Measurements from ENCODE around the gene TRPV5. TPM values are rescaled to one million over a fixed set of nuclear protein-coding genes. Genes with fewer than 3 reads are reported as not detected.

Gene TRPV5
- total RNA-seq, 8 experiments from 2014 or later, result 0.09 to 0.25 (median 0.13) TPM; not detected in 3

DNA sequence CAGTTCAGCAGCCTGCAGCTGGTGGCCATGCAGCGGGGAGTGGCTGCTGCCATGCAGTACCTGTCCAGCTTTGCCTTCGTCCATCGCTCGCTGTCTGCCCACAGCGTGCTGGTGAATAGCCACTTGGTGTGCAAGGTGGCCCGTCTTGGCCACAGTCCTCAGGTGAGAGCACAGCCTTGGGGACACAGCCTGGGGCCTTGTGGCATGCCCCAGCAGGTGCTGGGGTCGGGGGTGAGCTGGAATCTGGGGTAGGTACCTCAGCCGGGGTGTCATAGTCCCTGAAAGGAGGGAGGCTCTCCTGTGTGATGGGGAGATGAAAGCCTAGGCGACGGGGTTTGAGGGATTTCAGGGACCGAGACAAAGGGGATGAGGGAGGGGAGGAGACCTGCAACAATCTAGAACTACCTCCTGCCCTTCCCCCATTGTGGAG is 64.5 kb downstream of the TRPV5 start:
- 76 to 100% (median 93%) methylated on average over 1 to 4 of the region's 11 CpGs; no CpG with 5 or more reads in 6 of the 10 experiments for WGBS, 10 experiments
- ATAC-seq (replicated peaks in 6 of 8), result no peak
- Histone ChIP-seq H3K4me3 (no peak overlapping the region), H3K27ac (no peak overlapping the region), H3K4me1 (replicated peaks in 1 of 2) (no peaks in the 10 kb centered on the region)
- in situ Hi-C loops (cut with MboI; ENCODE audit: low pct_unique_long_range_greater_than_20kb in 2 of 9, low sequenced_read_pairs in 9 of 9, unreplicated experiment in 9 of 9), result loop anchor here in 5 of 9 experiments (25.0 kb wide), 1 partner anchor 343 kb away; the partner anchor contains the start of gene TAS2R40 (in 5 of the 5)

- in situ Hi-C loops (cut with MboI; ENCODE audit: low pct_unique_long_range_greater_than_20kb in 2 of 9, low sequenced_read_pairs in 9 of 9, unreplicated experiment in 9 of 9), result loop anchor here in 5 of 9 experiments (25.0 kb wide), 1 partner anchor 344 kb away; the partner anchor contains the start of gene TAS2R40 (in 5 of the 5)
- Histone ChIP-seq H3K4me3 (no peak overlapping the region), H3K4me1 (replicated peaks in 1 of 2) (no peaks in the 10 kb centered on the region), H3K27ac (no peak overlapping the region)
- ATAC-seq (replicated peaks in 6 of 8), result no peak
- WGBS, 10 experiments, result 52 to 100% (median 67%) methylated on average over 1 to 4 of the region's 31 CpGs; no CpG with 5 or more reads in 7 of the 10 experiments
Observed at GRCh38 chr7:142868188-142868985, 65.2 kb downstream of the TRPV5 start.

DNA sequence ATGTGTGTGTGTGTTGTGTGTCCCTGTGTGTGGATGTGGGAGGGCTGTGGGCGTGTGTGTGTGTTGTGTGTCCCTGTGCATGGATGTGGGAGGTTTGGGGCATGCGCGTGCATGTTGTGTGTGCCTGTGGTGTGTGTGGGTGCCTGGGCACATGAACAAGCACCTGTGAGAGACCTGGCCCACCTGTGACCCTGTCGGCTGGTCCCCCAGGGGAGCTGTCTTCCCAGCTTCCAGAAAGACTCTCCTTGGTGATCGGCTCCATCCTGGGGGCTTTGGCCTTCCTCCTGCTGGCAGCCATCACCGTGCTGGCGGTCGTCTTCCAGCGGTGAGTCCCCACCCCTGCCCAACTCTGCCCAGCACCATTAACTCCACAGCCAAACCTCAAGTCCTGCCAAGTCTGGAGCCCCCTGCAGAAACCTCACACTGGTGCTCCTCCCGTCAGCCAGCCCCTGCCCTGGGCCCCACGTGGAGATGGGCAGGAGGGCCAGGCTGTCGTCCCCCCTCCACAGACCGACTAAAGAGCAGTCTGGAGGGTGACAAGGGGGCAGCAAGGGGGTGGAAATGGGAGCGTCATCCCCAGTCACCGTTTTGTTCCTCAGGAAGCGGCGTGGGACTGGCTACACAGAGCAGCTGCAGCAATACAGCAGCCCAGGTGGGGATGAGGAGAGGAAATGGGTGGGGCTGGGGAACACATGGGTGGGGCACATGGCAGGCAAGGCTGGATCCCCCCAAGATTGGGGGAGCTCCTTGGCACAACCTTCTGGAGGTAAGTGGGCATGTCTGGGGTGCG is 66.0 kb downstream of the TRPV5 start:
- no peak for ATAC-seq (replicated peaks in 6 of 8)
- no peak overlapping the region for H3K4me3 ChIP-seq
- in situ Hi-C loops (cut with MboI; ENCODE audit: low pct_unique_long_range_greater_than_20kb in 2 of 9, low sequenced_read_pairs in 9 of 9, unreplicated experiment in 9 of 9), result loop anchor here in 5 of 9 experiments (25.0 kb wide), 1 partner anchor 345 kb away; the partner anchor contains the start of gene TAS2R40 (in 5 of the 5)
- 60 to 100% (median 90%) methylated on average over 1 to 4 of the region's 18 CpGs; no CpG with 5 or more reads in 6 of the 10 experiments for WGBS, 10 experiments
- H3K27ac ChIP-seq, result no peak overlapping the region
- H3K4me1 ChIP-seq (replicated peaks in 1 of 2), result peaks cover 1 to 4% of the 10 kb centered on the region in 2 donors

DNA sequence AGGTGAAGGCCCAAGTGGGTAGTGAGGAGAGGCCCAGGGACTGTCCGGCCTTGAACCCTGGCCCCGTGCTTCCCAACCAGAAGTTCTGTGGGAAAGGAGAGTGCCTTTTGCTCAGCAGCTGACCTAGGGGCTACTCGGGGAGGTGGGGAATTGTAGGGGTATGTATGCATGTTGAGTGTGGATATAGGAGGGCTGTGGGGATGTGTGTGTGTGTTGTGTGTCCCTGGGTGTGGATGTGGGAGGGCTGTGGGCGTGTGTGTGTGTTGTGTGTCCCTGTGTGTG is 66.5 kb downstream of the TRPV5 start:
- in situ Hi-C loops (cut with MboI; ENCODE audit: low pct_unique_long_range_greater_than_20kb in 2 of 9, low sequenced_read_pairs in 9 of 9, unreplicated experiment in 9 of 9), result loop anchor here in 5 of 9 experiments (25.0 kb wide), 1 partner anchor 345 kb away; the partner anchor contains the start of gene TAS2R40 (in 5 of the 5)
- Histone ChIP-seq H3K27ac (no peak overlapping the region), H3K4me3 (no peak overlapping the region), H3K4me1 (replicated peaks in 1 of 2) (peaks cover 4 to 7% of the 10 kb centered on the region in 2 donors)
- 40% methylated on average over 1 of the region's 4 CpGs; no CpG with 5 or more reads in 9 of the 10 experiments for WGBS, 10 experiments
- no peak for ATAC-seq (replicated peaks in 6 of 8)

DNA sequence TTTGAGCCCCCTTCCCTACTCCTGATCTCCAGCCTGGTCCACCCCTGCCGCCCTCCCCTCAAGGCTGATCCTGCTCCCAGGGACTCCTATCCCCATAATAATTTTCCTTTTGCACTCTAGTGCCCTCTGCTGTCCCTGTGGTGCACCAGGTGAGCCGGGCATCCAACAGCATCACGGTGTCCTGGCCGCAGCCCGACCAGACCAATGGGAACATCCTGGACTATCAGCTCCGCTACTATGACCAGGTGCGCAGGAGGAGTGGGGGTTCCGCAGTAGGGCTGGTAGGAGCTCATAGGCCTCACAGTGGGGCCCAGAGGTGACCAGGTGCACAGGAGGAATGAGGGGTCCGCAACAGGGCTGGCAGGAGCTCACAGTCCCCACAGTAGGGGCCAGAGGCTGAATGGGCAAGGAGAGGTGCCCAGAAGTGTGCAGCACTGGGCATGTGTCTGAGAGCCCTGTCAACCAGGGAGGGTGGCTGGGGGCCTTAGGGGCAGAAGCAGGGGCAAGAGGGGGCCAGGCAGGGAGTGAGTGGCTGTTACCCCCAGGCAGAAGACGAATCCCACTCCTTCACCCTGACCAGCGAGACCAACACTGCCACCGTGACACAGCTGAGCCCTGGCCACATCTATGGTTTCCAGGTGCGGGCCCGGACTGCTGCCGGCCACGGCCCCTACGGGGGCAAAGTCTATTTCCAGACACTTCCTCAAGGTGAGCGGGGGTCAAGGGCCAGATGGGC is 67.0 kb downstream of the TRPV5 start:
- in situ Hi-C loops (cut with MboI; ENCODE audit: low pct_unique_long_range_greater_than_20kb in 2 of 9, low sequenced_read_pairs in 9 of 9, unreplicated experiment in 9 of 9), result loop anchor here in 5 of 9 experiments (25.0 kb wide), 1 partner anchor 346 kb away; the partner anchor contains the start of gene TAS2R40 (in 5 of the 5)
- Histone ChIP-seq H3K4me3 (no peak overlapping the region), H3K27ac (no peak overlapping the region), H3K4me1 (replicated peaks in 1 of 2) (peaks cover 4 to 7% of the 10 kb centered on the region in 2 donors)
- 37 to 60% (median 47%) methylated on average over 2 to 6 of the region's 18 CpGs; no CpG with 5 or more reads in 6 of the 10 experiments for WGBS, 10 experiments
- peak; percentile 40 to 82 (median 61) for ATAC-seq (replicated peaks in 6 of 8)

DNA sequence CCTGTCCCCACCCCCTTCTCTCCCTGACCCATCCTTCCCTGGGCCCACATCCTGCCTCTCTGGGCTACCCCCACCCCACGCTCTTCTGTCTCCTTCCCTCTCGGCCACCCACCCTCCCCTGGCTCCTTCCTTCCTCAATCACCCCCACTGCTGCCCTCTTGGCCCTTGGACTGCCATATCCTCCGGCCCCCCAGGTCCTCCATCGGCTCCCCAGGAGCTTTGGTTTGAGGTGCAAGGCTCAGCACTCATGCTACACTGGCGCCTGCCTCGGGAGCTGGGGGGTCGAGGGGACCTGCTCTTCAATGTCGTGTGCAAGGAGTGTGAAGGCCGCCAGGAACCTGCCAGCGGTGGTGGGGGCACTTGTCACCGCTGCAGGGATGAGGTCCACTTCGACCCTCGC is 67.8 kb downstream of the TRPV5 start:
- 60 to 64% (median 63%) methylated on average over 1 to 4 of the region's 13 CpGs; no CpG with 5 or more reads in 7 of the 10 experiments for WGBS, 10 experiments
- Histone ChIP-seq H3K27ac (no peak overlapping the region), H3K4me1 (replicated peaks in 1 of 2) (peaks cover 4 to 7% of the 10 kb centered on the region in 2 donors), H3K4me3 (no peak overlapping the region)
- no peak for ATAC-seq (replicated peaks in 6 of 8)
- in situ Hi-C loops (cut with MboI; ENCODE audit: low pct_unique_long_range_greater_than_20kb in 2 of 9, low sequenced_read_pairs in 9 of 9, unreplicated experiment in 9 of 9), result loop anchor here in 5 of 9 experiments (25.0 kb wide), 1 partner anchor 347 kb away; the partner anchor contains the start of gene TAS2R40 (in 5 of the 5)

DNA sequence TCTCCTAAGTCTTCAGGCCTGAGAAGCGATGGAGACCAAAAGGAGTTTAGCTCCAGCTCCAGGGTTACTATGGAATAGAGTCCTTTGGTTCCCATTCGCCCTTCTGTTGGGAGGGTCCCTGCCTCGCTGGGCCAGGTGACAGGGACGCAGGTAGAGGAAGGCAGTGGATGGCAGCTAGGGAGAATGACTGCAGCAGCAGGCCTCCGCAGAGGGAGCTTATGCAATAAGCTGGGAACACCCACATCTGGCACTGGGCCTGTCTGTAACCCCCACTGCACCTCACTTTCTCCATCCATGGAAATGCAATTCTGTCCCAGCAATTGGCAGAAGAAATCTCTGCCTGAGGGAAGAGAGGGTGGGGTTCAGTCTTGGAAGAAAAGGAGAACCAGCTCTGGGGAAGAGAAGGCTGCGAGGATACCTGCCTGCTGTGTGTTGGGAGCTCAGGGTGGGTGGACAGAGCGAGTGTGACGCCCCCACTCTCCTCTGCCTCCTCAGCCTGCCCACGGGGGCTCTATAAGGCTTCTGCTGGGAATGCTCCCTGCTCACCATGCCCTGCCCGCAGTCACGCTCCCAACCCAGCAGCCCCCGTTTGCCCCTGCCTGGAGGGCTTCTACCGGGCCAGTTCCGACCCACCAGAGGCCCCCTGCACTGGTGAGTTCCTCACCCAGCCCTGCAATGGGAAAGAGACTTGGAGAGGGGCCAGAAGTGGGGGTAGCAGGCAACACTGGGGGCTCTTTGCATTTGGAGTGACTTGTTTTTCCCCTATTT is 68.4 kb downstream of the TRPV5 start:
- in situ Hi-C loops (cut with MboI; ENCODE audit: low pct_unique_long_range_greater_than_20kb in 2 of 9, low sequenced_read_pairs in 9 of 9, unreplicated experiment in 9 of 9), result loop anchor here in 5 of 9 experiments (25.0 kb wide), 1 partner anchor 347 kb away; the partner anchor contains the start of gene TAS2R40 (in 5 of the 5)
- ATAC-seq (replicated peaks in 6 of 8), result peak in 3 of 8 experiments; percentile 72 to 83 (median 77)
- 50 to 100% (median 89%) methylated on average over 2 to 5 of the region's 14 CpGs; no CpG with 5 or more reads in 3 of the 10 experiments for WGBS, 10 experiments
- Histone ChIP-seq H3K27ac (no peak overlapping the region), H3K4me3 (no peak overlapping the region), H3K4me1 (replicated peaks in 1 of 2) (peaks cover 4 to 7% of the 10 kb centered on the region in 2 donors)

DNA sequence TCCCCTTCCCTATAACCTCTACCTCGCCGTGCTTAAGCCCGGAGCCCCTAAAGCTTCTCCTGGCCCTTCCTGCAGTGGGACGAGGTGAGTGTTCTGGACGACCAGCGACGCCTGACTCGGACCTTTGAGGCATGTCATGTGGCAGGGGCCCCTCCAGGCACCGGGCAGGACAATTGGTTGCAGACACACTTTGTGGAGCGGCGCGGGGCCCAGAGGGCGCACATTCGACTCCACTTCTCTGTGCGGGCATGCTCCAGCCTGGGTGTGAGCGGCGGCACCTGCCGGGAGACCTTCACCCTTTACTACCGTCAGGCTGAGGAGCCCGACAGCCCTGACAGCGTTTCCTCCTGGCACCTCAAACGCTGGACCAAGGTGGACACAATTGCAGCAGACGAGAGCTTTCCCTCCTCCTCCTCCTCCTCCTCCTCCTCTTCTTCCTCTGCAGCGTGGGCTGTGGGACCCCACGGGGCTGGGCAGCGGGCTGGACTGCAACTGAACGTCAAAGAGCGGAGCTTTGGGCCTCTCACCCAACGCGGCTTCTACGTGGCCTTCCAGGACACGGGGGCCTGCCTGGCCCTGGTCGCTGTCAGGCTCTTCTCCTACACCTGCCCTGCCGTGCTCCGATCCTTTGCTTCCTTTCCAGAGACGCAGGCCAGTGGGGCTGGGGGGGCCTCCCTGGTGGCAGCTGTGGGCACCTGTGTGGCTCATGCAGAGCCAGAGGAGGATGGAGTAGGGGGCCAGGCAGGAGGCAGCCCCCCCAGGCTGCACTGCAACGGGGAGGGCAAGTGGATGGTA is 69.5 kb downstream of the TRPV5 start:
- H3K27ac ChIP-seq, result no peak overlapping the region
- 65 to 90% (median 81%) methylated on average over 6 to 15 of the region's 37 CpGs; no CpG with 5 or more reads in 6 of the 10 experiments for WGBS, 10 experiments
- no peak for ATAC-seq (replicated peaks in 6 of 8)
- no peak overlapping the region for H3K4me3 ChIP-seq
- peaks cover 4 to 7% of the 10 kb centered on the region in 2 donors for H3K4me1 ChIP-seq (replicated peaks in 1 of 2)
- in situ Hi-C loops (cut with MboI; ENCODE audit: low pct_unique_long_range_greater_than_20kb in 2 of 9, low sequenced_read_pairs in 9 of 9, unreplicated experiment in 9 of 9), result loop anchor here in 5 of 9 experiments (25.0 kb wide), 1 partner anchor 348 kb away; the partner anchor contains the start of gene TAS2R40 (in 5 of the 5)

GRCh38 chr7:142862786-142863400 is 70.7 kb downstream of the TRPV5 start:
- Histone ChIP-seq H3K27ac (no peak overlapping the region), H3K4me1 (replicated peaks in 1 of 2) (peaks cover 4 to 7% of the 10 kb centered on the region in 2 donors), H3K4me3 (no peak overlapping the region)
- peak in 1 of 8 experiments; percentile 19 for ATAC-seq (replicated peaks in 6 of 8)
- WGBS, 10 experiments, result 21 to 100% (median 86%) methylated on average over 1 to 4 of the region's 7 CpGs; no CpG with 5 or more reads in 3 of the 10 experiments
- in situ Hi-C loops (cut with MboI; ENCODE audit: low pct_unique_long_range_greater_than_20kb in 2 of 9, low sequenced_read_pairs in 9 of 9, unreplicated experiment in 9 of 9), result loop anchor here in 5 of 9 experiments (25.0 kb wide), 1 partner anchor 349 kb away; the partner anchor contains the start of gene TAS2R40 (in 5 of the 5)

- H3K4me3 ChIP-seq, result no peak overlapping the region
- H3K27ac ChIP-seq, result no peak overlapping the region
- peaks cover 4 to 7% of the 10 kb centered on the region in 2 donors for H3K4me1 ChIP-seq (replicated peaks in 1 of 2)
- 14 to 89% (median 67%) methylated on average over 1 to 4 of the region's 4 CpGs; no CpG with 5 or more reads in 1 of the 10 experiments for WGBS, 10 experiments
- in situ Hi-C loops (cut with MboI; ENCODE audit: low pct_unique_long_range_greater_than_20kb in 2 of 9, low sequenced_read_pairs in 9 of 9, unreplicated experiment in 9 of 9), result loop anchor here in 5 of 9 experiments (25.0 kb wide), 1 partner anchor 350 kb away; the partner anchor contains the start of gene TAS2R40 (in 5 of the 5)
- ATAC-seq (replicated peaks in 6 of 8), result peak in 3 of 8 experiments; percentile 67 to 75 (median 69)
Observed at GRCh38 chr7:142862351-142862750, 71.2 kb downstream of the TRPV5 start.

Data from motor neuron (in vitro differentiated cells).